Measurements from ENCODE around the gene COL6A3. TPM values are rescaled to one million over a fixed set of nuclear protein-coding genes. Genes with fewer than 3 reads are reported as not detected.

The COL6A3 gene
- total RNA-seq, 1 experiment from 2014 or later: 1.2 TPM

DNA sequence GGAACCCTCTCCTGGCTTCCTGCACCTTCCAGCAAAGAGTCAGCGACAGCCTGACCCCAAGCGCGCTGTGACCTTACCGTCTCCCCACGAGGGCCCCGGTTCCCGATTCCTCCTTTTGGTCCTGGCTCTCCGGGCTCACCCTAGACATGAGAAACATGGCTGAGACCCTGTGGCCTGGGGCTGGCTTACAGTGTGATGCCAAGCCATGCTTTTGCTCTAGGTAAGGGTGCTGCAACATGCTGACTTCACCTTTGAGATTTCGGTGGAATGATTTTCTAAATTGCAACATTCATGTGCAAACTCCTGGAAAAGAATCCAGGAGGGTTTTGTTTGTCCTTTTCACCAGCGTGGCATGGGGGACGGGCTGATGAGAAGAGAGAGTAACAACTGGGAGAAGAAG, 63.9 kb downstream of the COL6A3 start:
- Histone ChIP-seq H3K4me3 (replicated peaks in 1 of 2; ENCODE audit: low read depth in 1 of 2, low read length in 2 of 2) (no peak overlapping the region), H3K27me3 (ENCODE audit: insufficient read depth, low read length) (peaks cover 64% of the 10 kb centered on the region), H3K36me3 (ENCODE audit: control insufficient read depth in 1 of 2, insufficient read depth in 2 of 2, low read length in 2 of 2) (no peaks in the 10 kb centered on the region), H3K4me1 (ENCODE audit: control insufficient read depth in 1 of 2, insufficient read depth in 2 of 2, low read length in 2 of 2) (no peaks in the 10 kb centered on the region), H3K9me2 (ENCODE audit: insufficient read depth) (no peaks in the 10 kb centered on the region), H3K9me3 (ENCODE audit: control insufficient read depth in 1 of 2, insufficient read depth in 1 of 2, low read depth in 1 of 2, low read length in 2 of 2) (no peaks in the 10 kb centered on the region), H3K27ac (ENCODE audit: low read depth, low read length) (no peak overlapping the region), H4K20me1 (ENCODE audit: insufficient read depth) (no peaks in the 10 kb centered on the region), H3K79me2 (ENCODE audit: insufficient read depth, low read length) (no peaks in the 10 kb centered on the region), H2AFZ (ENCODE audit: low read depth, low read length, poor library complexity, severe bottlenecking) (no peak overlapping the region), H3K4me2 (ENCODE audit: low read length) (no peak overlapping the region), H3K9ac (ENCODE audit: low read length) (no peak overlapping the region)
- DNase-seq (ENCODE audit: low read depth, low spot score) (no peak), ATAC-seq (no peak)
- ChIA-PET RAD21 (ENCODE audit: low non-redundant PET in 1 of 2, low total read pairs in 2 of 2, uncharacterized antibody in 2 of 2, unreplicated experiment in 2 of 2) (no interaction called here), CTCF (no interaction called here), POLR2A (no interaction called here)
- intact Hi-C loops (cut with micrococcal nuclease): no loop called here
- TF ChIP-seq CEBPB (IDR thresholded peaks at IDR 0.05; ENCODE audit: low read depth) (no peak), TCF7L2 (IDR thresholded peaks at IDR 0.05; ENCODE audit: borderline replicate concordance, extremely low read depth, insufficient read depth, insufficient read length) (no peak), RAD21 (IDR thresholded peaks at IDR 0.05; ENCODE audit: low read depth) (no peak), EZH2 (IDR thresholded peaks at IDR 0.05) (no peak), ELF1 (IDR thresholded peaks at IDR 0.05; ENCODE audit: borderline replicate concordance, low read depth) (no peak), EGR1 (IDR thresholded peaks at IDR 0.05; ENCODE audit: low read depth) (no peak), ZNF274 (IDR thresholded peaks at IDR 0.05; ENCODE audit: low read depth, low read length) (no peak), FOSL1 (IDR thresholded peaks at IDR 0.05; ENCODE audit: low read depth) (no peak), SIN3A (IDR thresholded peaks at IDR 0.05; ENCODE audit: low read depth) (no peak), POLR2AphosphoS5 (IDR thresholded peaks at IDR 0.05; ENCODE audit: low read depth, low read length) (no peak), CBX3 (IDR thresholded peaks at IDR 0.05; ENCODE audit: low read depth) (no peak), SRF (IDR thresholded peaks at IDR 0.05; ENCODE audit: low read depth) (no peak), YY1 (IDR thresholded peaks at IDR 0.05; ENCODE audit: extremely low read depth, insufficient replicate concordance, low read depth, low read length) (no peak), POLR2A (IDR thresholded peaks at IDR 0.05; ENCODE audit: borderline replicate concordance, extremely low read depth, insufficient read depth, insufficient read length) (no peak), SP1 (IDR thresholded peaks at IDR 0.05; ENCODE audit: low read depth) (no peak)
- TF ChIP-seq, protein P1, sequence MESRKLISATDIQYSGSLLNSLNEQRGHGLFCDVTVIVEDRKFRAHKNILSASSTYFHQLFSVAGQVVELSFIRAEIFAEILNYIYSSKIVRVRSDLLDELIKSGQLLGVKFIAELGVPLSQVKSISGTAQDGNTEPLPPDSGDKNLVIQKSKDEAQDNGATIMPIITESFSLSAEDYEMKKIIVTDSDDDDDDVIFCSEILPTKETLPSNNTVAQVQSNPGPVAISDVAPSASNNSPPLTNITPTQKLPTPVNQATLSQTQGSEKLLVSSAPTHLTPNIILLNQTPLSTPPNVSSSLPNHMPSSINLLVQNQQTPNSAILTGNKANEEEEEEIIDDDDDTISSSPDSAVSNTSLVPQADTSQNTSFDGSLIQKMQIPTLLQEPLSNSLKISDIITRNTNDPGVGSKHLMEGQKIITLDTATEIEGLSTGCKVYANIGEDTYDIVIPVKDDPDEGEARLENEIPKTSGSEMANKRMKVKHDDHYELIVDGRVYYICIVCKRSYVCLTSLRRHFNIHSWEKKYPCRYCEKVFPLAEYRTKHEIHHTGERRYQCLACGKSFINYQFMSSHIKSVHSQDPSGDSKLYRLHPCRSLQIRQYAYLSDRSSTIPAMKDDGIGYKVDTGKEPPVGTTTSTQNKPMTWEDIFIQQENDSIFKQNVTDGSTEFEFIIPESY (IDR thresholded peaks at IDR 0.05; ENCODE audit: extremely low read depth, insufficient replicate concordance, low read length): no peak
- TF ChIP-seq, protein P2, sequence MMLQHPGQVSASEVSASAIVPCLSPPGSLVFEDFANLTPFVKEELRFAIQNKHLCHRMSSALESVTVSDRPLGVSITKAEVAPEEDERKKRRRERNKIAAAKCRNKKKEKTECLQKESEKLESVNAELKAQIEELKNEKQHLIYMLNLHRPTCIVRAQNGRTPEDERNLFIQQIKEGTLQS (IDR thresholded peaks at IDR 0.05): no peak
- TF ChIP-seq, protein P3, sequence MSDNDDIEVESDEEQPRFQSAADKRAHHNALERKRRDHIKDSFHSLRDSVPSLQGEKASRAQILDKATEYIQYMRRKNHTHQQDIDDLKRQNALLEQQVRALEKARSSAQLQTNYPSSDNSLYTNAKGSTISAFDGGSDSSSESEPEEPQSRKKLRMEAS (IDR thresholded peaks at IDR 0.05): no peak
- TF ChIP-seq, protein P4, sequence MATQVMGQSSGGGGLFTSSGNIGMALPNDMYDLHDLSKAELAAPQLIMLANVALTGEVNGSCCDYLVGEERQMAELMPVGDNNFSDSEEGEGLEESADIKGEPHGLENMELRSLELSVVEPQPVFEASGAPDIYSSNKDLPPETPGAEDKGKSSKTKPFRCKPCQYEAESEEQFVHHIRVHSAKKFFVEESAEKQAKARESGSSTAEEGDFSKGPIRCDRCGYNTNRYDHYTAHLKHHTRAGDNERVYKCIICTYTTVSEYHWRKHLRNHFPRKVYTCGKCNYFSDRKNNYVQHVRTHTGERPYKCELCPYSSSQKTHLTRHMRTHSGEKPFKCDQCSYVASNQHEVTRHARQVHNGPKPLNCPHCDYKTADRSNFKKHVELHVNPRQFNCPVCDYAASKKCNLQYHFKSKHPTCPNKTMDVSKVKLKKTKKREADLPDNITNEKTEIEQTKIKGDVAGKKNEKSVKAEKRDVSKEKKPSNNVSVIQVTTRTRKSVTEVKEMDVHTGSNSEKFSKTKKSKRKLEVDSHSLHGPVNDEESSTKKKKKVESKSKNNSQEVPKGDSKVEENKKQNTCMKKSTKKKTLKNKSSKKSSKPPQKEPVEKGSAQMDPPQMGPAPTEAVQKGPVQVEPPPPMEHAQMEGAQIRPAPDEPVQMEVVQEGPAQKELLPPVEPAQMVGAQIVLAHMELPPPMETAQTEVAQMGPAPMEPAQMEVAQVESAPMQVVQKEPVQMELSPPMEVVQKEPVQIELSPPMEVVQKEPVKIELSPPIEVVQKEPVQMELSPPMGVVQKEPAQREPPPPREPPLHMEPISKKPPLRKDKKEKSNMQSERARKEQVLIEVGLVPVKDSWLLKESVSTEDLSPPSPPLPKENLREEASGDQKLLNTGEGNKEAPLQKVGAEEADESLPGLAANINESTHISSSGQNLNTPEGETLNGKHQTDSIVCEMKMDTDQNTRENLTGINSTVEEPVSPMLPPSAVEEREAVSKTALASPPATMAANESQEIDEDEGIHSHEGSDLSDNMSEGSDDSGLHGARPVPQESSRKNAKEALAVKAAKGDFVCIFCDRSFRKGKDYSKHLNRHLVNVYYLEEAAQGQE (IDR thresholded peaks at IDR 0.05; ENCODE audit: low read depth): no peak
- TF ChIP-seq, protein P5, sequence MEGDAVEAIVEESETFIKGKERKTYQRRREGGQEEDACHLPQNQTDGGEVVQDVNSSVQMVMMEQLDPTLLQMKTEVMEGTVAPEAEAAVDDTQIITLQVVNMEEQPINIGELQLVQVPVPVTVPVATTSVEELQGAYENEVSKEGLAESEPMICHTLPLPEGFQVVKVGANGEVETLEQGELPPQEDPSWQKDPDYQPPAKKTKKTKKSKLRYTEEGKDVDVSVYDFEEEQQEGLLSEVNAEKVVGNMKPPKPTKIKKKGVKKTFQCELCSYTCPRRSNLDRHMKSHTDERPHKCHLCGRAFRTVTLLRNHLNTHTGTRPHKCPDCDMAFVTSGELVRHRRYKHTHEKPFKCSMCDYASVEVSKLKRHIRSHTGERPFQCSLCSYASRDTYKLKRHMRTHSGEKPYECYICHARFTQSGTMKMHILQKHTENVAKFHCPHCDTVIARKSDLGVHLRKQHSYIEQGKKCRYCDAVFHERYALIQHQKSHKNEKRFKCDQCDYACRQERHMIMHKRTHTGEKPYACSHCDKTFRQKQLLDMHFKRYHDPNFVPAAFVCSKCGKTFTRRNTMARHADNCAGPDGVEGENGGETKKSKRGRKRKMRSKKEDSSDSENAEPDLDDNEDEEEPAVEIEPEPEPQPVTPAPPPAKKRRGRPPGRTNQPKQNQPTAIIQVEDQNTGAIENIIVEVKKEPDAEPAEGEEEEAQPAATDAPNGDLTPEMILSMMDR (IDR thresholded peaks at IDR 0.05 in 2 of 3, conservative IDR thresholded peaks at IDR 0.05 in 1 of 3; ENCODE audit: borderline replicate concordance in 1 of 3, insufficient read depth in 1 of 3, low read depth in 2 of 3, low read length in 2 of 3): no peak
- no TSS peak for BruUV-seq (replicated peaks)
